IPS-15b (cell line): ENCODE data around the gene GCSAM.

Experiments used
- H3K27me3 ChIP-seq: one replicate; pipeline ENCODE4 v1.6.1; 2013; ENCODE audit warnings: low read length; ENCODE audit not compliant: control insufficient read depth, insufficient read depth
- H3K36me3 ChIP-seq: one replicate; pipeline ENCODE4 v1.6.1; 2013; ENCODE audit warnings: low read length; ENCODE audit not compliant: control insufficient read depth, insufficient read depth
- H3K4me1 ChIP-seq: one replicate; pipeline ENCODE4 v1.6.1; 2013; ENCODE audit warnings: mild to moderate bottlenecking, low read length; ENCODE audit not compliant: control insufficient read depth, insufficient read depth
- H3K4me3 ChIP-seq: one replicate; pipeline ENCODE4 v1.5.1; 2013; ENCODE audit warnings: low read depth, low read length
- H3K9ac ChIP-seq: one replicate; pipeline ENCODE4 v1.6.1; 2013; ENCODE audit warnings: low read depth, mild to moderate bottlenecking, low read length
- H3K9me3 ChIP-seq: one replicate; pipeline ENCODE4 v1.6.1; 2013; ENCODE audit warnings: mild to moderate bottlenecking, low read length; ENCODE audit not compliant: control insufficient read depth, insufficient read depth

GCSAM gene

DNA sequence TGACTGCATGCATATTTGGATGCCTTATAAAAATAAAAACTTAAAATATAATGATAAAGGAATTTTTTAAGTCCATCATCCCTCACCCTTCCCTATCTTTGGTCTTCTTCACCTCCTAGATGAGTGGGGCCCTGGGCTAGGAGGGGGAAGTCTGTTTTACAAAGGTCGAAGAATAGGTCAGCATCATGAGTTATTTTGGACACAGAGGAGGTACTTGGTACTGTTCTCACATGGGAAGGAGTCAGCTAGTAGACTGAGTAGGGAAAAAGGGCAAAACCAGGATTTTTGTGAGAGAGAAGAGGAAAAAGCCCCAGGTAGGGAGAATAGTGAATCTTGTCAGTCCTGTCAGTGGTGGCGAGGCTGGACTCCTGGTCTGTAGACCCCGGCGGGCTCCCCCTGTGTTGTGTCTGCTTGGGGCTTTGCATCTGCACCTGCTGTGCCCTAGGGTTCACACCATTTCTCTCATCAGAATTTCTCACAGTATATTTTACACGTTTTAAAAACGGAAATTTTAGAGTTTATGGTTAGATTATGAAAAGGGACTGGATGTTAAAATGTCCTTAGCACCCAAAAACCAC is 17.2 kb downstream of the GCSAM start:
- Histone ChIP-seq H3K9me3 (no peaks in the 10 kb centered on the region), H3K9ac (no peak overlapping the region), H3K36me3 (no peaks in the 10 kb centered on the region), H3K27me3 (no peaks in the 10 kb centered on the region), H3K4me3 (no peak overlapping the region), H3K4me1 (no peaks in the 10 kb centered on the region)

DNA sequence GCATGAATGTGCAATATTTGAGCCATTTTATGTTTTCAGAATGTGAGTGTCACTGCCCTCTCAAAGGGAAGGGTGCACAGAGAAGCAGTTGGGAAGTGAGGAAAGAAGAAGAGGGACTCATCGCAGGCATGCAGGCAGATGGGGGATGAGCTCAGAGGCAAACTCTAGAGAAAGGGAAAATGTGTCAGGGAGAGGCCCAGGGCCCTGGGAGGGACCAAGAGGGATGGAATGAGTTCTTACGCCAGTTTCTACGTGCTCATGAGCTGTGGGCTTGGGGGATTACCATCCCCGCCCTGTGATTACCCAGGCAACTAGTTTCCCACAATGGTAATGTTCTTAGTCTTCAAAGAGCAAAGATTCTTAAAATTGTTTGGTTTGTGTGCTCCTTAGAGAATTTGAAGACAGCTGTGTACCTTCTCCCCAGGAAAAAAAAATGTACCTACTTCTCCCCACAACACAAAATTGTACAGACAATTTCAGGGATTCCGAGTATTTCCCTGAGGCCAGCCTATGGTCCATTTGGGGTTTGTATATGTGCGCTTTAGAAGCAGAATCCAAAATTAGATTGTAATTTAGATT is 17.8 kb downstream of the GCSAM start:
- no peak overlapping the region for H3K4me3 ChIP-seq
- H3K9ac ChIP-seq, result no peak overlapping the region
- H3K4me1 ChIP-seq, result no peaks in the 10 kb centered on the region
- H3K36me3 ChIP-seq, result no peaks in the 10 kb centered on the region
- H3K27me3 ChIP-seq, result no peaks in the 10 kb centered on the region
- no peaks in the 10 kb centered on the region for H3K9me3 ChIP-seq

DNA sequence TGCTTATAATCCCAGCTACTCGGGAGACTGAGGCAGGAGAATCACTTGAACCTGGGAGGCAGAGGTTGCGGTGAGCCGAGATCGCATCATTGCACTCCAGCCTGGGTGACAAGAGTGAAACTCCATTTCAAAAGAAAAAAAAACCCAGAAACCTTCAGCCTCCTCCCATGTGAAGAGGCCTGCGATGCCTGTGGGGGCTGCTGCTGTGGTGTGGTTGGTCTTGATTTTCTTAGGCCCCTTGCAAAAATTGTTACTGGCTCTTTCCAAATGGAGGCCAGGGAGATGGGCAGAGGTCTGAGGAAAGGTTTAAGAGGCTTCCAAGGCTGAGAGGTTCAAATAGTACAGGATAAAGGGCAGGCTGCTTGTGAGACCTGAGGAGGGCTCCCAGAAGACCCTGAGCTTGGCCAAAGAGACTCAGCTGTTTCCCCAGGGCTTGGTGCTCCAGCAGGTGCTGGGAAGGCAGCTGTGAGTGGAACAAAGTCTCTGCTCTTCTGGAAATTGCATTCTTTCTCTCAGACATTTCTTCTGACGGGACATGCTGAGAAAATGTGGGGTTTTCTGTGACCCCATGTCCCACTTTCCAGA is 18.4 kb downstream of the GCSAM start:
- Histone ChIP-seq H3K36me3 (no peaks in the 10 kb centered on the region), H3K27me3 (no peaks in the 10 kb centered on the region), H3K9me3 (no peaks in the 10 kb centered on the region), H3K4me3 (no peak overlapping the region), H3K4me1 (no peaks in the 10 kb centered on the region), H3K9ac (no peak overlapping the region)

DNA sequence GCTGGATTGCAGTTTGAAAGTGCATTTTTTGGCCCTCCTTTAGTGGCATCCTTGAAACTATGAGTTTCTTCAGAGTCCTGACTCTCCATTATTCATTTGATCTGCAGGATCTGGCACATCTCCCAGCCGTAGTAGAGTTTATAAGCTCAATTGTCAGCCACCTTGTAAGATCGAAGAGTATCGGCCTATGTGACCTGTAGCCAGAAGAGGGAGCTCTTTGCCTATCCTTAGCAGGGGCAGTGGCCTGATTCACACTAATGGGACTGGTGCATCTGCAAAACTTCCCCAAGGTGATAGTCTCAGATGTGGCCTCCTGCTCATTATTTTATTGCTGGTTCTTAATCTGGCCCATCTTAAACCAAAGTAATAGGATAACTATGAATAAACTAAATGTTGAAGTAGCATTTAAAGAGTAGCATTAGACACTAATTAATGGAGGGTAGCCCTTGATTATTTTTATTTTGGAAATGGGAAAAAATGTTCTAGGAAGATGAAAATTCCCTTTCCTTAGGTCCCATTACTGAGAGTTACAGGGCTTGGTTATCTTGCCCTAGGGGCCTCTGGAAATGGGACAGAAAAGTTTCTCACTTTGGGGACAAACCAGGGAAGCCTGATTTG is 21.2 kb downstream of the GCSAM start:
- H3K9me3 ChIP-seq, result no peaks in the 10 kb centered on the region
- no peaks in the 10 kb centered on the region for H3K4me1 ChIP-seq
- no peak overlapping the region for H3K9ac ChIP-seq
- H3K27me3 ChIP-seq, result no peaks in the 10 kb centered on the region
- H3K36me3 ChIP-seq, result no peaks in the 10 kb centered on the region
- H3K4me3 ChIP-seq, result no peak overlapping the region

DNA sequence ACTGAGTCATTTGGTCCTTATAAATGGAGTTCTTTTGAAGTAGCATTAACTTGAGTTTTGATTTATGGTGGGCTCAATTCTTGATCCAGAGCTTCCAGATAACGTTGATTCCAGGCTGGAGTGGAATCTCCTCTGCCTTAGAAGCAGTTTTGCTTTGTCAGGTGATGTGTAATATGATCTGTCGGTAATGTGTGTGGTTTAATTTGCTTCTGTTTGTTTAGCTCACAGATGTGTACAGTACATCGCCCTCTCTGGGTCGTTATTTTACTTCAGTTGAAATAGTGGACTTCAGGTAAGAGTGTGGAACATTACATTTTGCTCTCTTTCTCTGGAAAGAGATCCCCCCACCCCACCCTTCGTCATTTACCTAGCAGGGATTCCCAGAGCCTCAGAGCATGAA is 23.7 kb downstream of the GCSAM start:
- H3K9ac ChIP-seq, result no peak overlapping the region
- no peaks in the 10 kb centered on the region for H3K27me3 ChIP-seq
- H3K36me3 ChIP-seq, result no peaks in the 10 kb centered on the region
- H3K4me3 ChIP-seq, result no peak overlapping the region
- no peaks in the 10 kb centered on the region for H3K9me3 ChIP-seq
- no peaks in the 10 kb centered on the region for H3K4me1 ChIP-seq

DNA sequence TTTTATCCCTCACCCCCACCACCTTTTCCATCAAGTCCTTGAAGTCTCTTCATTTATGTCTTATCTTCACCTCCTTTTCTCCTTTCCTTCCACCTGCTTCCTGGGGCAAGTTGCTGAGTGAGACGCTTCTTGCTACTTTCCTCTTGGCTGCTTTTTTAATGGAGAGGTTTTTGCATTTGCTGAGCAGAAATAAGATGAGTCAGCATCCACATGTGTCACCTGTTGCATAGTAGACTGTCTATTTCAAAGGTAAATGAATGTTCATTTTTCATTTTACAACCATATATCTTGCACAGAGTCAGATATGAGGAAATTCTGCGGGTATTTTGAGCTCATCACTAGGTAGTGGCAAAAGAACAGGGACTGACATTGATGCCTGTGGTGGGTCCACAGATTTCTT is 28.3 kb downstream of the GCSAM start:
- Histone ChIP-seq H3K36me3 (no peaks in the 10 kb centered on the region), H3K9ac (no peak overlapping the region), H3K27me3 (no peaks in the 10 kb centered on the region), H3K4me3 (no peak overlapping the region), H3K9me3 (no peaks in the 10 kb centered on the region), H3K4me1 (no peaks in the 10 kb centered on the region)

DNA sequence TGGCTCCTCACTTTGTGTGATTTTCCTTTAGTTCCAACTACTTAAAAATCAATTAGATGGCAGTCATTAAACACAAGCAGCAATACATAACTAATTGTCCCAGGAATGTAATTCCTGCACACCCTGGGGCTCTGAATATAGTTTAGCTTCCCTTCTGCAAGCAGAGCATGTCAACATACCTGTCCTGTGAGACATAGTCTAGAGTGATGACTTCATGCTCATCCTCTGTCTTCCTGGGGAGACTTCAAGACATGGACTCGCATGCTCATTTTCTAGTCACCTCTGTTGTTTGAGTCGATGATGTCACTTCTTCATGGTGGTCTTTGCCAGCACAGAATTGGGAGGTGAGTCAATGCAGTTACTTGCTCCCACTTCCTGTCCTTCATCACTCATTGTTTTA is 31.1 kb downstream of the GCSAM start:
- Histone ChIP-seq H3K4me1 (no peaks in the 10 kb centered on the region), H3K27me3 (no peaks in the 10 kb centered on the region), H3K4me3 (no peak overlapping the region), H3K9ac (no peak overlapping the region), H3K9me3 (no peaks in the 10 kb centered on the region), H3K36me3 (no peaks in the 10 kb centered on the region)

DNA sequence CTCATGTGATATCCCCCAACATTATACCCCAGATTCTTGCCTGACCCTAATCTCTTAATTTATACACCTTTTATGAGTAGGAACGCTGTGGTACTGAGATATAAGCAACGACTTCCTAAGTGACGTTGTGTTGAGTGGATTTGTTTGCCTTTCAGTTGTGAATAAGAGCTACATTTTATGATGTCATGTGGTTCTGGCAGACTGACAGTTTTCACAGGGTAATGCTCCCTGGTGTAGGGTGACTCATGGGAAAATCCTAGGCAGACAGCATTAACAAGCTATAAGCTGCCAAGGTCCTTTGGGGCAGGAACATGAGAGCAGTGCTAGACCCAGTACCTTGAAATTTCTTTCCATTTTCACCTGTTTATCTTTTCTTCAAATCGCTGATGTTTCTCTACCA is 35.7 kb downstream of the GCSAM start:
- Histone ChIP-seq H3K9me3 (no peaks in the 10 kb centered on the region), H3K4me3 (no peak overlapping the region), H3K9ac (no peak overlapping the region), H3K36me3 (no peaks in the 10 kb centered on the region), H3K27me3 (no peaks in the 10 kb centered on the region), H3K4me1 (no peaks in the 10 kb centered on the region)

DNA sequence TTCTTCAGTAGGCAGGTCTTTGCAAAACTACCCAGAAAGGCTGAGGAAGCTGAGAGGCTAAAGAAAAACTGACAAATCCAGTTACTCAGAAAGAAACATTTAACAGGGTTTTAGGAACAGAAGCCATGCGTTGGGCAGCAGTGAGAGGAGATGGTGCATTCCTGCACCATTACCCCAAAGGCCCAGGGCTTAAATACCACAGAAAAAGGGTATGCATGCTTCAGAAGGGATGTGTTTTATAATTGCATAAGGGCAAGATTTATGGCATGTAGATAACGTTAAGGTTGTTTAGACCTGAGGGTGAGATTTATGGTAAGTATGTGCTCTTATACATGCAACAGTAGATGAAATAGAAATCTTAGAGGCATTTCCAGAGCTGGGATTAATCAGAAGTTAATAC is 36.9 kb downstream of the GCSAM start:
- Histone ChIP-seq H3K9ac (no peak overlapping the region), H3K4me3 (no peak overlapping the region), H3K36me3 (no peaks in the 10 kb centered on the region), H3K4me1 (no peaks in the 10 kb centered on the region), H3K9me3 (no peaks in the 10 kb centered on the region), H3K27me3 (no peaks in the 10 kb centered on the region)

DNA sequence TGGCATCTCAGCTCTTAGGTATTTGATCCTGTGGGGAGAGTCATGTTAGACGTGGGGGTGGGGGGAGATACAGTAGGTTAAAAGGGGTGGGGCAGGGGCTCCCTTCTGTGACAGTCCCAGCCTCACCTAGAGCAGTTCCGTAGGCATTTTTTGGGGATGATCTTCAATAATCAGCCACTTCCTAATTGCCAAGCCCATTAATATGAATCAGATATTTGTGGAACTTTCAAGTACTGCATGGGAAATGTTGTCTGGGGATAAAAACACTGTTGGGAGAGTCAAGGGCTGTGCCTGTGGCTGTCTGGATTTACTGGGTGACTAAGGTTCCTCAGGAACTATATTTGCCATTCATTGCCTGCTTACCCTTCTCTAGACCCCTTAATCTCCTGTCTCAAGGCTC is 37.3 kb downstream of the GCSAM start:
- no peak overlapping the region for H3K9ac ChIP-seq
- no peaks in the 10 kb centered on the region for H3K27me3 ChIP-seq
- no peaks in the 10 kb centered on the region for H3K36me3 ChIP-seq
- no peaks in the 10 kb centered on the region for H3K9me3 ChIP-seq
- no peaks in the 10 kb centered on the region for H3K4me1 ChIP-seq
- no peak overlapping the region for H3K4me3 ChIP-seq

DNA sequence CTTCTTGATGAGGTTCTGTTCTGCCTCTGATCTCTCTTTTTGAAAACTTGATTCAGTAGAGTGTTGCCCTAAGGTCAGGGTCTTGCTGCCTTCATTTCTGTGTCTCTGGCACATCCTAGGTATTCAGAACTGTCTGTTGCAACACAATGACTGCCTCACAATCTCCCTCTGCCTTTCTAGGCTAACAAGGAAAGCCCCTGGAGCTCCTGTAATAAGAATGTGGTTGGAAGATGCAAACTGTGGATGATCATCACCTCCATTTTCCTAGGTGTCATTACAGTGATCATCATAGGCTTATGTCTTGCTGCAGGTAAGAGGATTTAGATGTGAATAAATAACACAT is 39.9 kb downstream of the GCSAM start:
- Histone ChIP-seq H3K9ac (no peak overlapping the region), H3K4me3 (no peak overlapping the region), H3K4me1 (no peaks in the 10 kb centered on the region), H3K36me3 (no peaks in the 10 kb centered on the region), H3K9me3 (no peaks in the 10 kb centered on the region), H3K27me3 (no peaks in the 10 kb centered on the region)

DNA sequence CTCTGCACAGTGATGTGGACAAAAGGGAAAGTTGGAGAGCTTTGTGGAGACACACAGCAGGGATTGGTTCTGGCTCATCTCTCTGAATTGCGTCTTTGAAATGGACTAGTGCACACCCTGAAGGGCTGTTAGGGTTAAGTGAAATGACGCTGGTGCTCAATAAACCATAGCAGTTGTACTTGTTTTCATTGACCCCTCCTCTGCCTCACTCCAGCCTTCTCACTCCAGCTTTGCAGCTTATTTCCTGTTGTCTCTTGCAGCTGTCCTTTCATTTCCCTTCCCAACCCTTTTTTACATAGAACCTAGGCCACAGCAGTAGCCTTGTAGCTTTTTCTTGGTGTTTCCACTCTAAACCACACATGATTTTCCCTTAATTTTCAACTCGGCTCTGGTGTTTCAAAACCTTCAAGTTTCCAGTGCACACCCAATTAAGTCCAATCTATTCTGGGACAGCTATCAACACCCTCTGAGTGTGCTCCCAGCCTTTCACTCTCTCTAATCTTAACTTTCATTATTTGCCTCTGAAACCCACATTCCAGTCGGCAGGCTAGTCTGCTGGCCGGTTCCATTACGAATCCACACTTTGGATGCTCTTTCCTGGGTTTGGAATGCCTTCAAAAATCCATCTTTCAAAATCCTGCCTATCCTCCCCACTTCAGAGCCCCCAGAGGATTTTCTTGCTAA is 40.4 kb downstream of the GCSAM start:
- Histone ChIP-seq H3K4me1 (peaks cover 1% of the 10 kb centered on the region), H3K27me3 (no peaks in the 10 kb centered on the region), H3K9ac (peak overlapping the region; percentile 12), H3K9me3 (no peaks in the 10 kb centered on the region), H3K36me3 (no peaks in the 10 kb centered on the region), H3K4me3 (no peak overlapping the region)
